C1 segment of cervical spinal cord (tissue), 14 donors: Measurements from ENCODE around the gene HDAC9.
A peak's percentile ranks its signal among the peaks of the same experiment; 100 is the strongest.

Source experiments
- DNase-seq, 14 donors: peaks; one replicate each; lab custom pipeline; 2025; lab: John Stamatoyannopoulos, UW

HDAC9 gene

DNA sequence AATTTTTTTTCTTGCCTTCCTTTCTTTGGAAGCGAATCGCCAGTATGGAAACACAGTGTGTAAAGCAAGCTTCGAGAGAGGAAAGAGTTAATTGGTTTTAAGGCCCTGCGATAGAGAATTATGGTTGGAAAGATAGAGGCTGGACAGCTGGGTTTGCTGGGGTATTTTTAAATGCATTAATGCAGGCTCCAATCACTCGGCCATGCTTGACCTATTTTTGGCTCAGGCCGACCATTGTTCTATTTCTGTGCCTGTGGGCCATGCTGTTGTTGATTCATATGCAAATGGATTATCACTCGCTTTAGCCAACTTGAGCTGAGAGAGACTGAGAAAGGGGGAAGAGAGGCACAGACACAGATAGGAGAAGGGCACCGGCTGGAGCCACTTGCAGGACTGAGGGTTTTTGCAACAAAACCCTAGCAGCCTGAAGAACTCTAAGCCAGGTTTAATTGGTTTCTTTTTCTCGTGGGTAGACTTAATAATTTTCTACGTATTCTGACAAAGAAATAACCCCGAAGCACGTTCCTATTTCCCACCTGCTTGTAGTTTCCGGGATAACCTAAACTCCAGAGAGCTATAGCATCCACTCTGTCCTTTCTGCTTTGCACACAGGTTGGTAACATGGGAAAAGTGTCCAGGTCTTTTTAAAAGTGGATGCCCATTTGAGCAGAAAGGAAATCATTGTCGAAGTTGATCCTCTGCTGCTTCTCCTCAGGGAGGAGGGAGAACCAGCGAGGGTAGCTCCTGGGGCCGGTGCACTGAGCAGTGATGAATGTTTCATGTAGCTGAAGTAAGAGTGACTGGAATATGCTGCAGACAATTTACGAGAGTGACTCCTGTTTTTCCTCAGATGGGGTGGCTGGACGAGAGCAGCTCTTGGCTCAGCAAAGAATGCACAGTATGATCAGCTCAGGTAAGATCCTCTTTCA, at the start of gene HDAC9:
HDAC9 (plus strand) TSS at position 338 of the 929 bp plus-strand sequence; CDS start at position 892, 554 bp downstream.
- peak in 12 of 14 donors; percentile 35 to 98 (median 48) for DNase-seq

DNA sequence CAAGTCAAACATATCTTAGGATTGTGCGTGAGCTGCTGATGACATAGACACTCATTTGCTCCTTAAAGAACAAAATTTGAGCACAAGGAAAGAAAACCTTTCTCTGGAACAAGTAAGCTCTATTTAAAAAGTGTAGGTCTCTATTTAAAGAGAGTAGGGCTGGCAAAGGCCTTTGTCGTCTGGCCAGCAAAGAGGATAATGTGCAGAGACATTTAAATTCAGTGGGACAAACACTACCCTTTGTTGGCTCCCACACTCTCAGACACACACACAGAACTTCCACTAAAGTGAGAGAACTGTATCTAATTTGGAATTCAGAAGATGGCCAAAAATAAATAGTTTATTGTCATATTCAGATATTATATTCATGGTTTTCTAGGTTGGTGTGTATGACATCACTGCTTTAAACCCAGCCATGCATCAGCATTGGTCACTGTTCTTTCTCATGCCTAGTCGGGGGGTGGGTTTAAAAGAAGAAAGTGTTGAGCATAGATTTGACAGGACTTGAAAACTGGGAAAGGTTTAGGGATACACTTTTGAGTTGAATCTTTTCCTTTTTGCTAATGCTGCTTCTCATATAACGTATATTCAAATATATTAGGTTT, 49.5 kb upstream of the HDAC9 start:
- no peak for DNase-seq

DNA sequence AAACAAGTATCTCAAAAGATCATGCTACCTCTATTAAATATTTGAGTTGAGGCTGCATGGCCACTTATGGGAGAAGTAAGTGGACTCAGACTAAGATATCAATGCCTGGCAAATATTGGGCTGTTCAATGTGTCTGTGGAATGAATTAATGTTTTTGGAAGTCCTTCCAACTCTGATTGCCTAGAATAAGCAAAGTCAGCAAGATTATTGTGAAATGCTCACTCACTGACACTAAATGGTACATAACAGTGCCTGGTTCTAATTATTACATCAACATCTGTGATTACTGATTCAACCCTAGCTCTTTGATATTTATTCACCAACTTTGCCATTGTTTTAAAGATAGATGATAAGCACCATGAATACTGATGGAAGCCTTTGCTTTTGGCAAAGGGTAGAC, 45.5 kb upstream of the HDAC9 start:
- DNase-seq, result no peak

DNA sequence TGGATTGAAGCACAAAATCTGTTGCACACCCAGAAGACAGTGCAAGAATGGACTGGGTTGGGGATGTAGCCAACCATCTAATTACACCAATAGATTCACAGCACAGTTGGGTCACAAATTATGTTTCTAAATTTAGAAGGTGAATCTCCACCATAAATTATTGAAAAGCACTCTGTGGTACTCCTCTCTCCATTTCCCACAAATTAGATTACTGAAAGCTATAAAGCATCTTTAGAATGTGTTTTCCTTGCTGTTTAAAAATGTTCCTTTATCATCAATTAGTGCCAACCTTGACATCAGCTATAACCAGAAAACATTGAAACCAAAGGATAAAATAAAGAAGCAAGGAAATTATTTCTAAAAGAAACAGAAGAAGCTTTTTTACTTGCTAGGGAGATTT, 39.9 kb upstream of the HDAC9 start:
- DNase-seq, result no peak

DNA sequence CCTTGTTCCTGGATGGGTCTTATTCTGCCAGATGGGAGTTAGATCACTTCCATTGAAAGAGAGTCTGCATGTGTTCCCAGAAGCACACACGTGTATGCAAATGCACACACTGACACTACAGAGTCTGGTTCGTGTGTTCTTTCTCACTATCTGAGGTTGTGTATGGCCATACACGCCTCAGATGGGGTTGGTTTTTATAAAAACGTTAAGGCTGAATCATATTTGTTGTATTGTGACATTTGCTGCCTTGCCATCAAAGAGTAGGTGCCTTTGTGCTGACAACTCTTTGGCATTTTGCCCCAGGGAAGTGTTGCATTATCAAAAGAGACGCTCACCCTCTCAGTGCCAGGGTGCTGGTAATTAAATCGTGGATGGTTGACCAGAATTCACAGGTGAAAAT, 37.7 kb upstream of the HDAC9 start:
- DNase-seq, result peak in 1 of 14 donors; percentile 49

DNA sequence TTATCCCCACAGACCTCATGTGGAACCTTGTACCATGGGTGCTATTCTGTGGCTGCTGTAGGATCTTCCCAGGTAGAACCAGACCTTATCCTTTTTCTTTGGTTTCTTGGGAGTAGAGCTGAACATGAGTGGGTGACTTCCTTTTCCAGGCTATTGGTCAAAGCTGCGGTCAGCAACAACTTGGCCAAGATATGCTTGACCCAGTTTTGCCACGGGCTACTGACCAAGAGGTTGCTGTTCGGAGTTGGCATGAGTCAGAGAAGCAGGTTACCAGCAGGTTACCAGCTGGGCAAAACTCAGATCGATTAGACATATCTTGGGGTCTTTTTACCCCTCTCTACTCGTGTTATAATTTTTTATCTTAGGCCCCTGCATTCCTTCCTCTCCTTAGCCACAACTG, 36.7 kb upstream of the HDAC9 start:
- DNase-seq, result peak in 1 of 14 donors; percentile 66

DNA sequence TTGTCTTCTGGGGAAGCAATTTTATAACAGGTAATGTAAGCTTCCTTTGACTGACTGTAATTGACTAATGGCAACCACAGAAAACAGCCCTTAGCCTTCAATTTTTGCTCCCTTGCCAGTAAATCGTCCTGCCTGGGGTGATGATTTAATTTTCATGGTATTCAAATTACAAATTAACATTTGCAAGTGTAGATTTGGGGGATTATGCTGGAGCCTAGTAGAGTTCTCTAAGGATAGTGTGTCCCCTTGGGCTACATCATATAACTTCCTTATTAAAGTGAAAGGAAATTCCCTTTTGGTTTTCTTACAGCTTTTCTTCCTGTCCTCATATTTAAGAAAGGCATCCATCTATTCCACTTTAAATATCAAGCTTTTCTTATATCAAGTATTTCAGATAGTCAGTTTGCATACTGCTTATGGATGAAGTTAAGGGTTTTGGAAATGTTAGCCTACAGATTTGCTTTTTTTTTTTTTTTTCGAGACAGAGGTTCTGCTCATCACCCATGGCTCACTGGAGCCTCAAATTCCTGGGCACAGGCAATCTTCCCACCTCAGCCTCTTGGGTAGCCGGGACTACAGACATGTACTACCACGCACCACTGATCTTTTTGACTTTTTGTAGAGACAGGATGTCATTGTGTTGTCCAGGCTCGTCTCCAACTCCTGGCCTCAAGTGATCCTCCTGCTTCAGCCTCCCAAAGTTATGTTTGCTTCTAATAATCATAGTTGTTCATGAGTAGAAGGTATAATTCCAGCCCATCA, 35.9 kb upstream of the HDAC9 start:
- no peak for DNase-seq

DNA sequence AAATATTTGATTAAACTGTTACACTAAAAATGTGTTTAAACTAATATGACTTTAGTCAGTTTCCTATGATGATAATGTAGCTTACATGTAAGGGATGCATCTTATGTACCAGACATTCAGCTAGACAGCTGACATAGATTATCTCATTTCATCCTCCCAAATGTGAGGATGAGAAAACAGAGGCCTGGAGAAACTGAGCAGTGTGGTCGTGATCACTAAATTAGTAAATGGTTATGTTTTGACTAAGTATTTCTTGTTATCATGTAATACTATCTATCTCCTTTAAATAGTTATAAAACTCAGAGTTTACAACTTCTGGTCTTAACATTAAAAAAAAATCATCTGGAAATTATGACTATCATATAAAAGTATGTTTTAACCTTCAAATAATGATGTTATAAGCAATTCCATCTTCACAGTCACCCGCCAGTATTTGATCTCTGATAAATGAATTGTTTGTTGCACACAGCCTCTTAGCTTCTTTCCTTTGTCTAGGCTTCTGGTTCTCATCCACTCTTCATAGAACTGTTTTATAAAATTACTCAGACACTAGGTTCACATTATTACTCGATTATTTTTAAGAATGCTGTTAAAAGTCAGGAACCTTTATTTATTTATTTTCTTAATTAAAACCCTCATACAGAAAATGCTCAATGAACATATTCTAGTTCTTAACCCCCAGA, 33.6 kb upstream of the HDAC9 start:
- DNase-seq, result no peak

DNA sequence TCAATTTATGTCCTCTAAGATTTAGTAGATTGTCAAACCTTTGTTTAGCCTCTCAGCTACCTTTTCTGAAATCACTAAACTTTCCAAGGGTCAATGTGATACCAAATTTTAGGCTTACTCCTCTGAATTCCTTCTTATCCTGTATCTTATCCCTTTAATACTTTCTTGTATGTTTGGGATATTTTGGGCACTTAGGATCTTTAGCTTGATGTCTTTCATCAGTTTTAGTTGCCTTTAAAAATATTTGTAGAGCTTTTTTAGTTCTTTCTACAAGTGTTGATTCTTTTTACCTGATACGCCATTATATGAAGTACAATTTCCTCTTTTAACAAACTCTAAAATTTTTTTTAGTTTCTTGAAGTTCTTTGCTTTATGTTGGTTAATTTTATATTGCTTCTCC, 30.7 kb upstream of the HDAC9 start:
- no peak for DNase-seq

DNA sequence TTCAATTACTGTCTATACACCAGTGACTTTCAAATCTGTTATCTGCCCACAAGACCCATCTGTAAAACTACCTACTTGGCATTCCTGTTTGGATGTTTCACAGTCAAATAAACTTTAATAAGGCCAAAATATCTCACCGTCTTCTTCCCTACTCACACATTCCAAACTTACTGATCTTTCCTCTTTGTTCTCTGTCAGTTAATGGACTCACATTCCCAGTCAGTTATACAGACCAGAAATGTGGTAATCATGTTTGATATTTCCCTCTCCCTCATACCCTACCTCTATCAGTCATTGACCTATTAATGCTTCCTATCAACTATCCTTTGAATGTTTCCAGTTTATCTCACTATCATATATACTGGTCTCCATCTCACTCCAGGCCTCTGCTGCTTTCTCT, 28.5 kb upstream of the HDAC9 start:
- no peak for DNase-seq

DNA sequence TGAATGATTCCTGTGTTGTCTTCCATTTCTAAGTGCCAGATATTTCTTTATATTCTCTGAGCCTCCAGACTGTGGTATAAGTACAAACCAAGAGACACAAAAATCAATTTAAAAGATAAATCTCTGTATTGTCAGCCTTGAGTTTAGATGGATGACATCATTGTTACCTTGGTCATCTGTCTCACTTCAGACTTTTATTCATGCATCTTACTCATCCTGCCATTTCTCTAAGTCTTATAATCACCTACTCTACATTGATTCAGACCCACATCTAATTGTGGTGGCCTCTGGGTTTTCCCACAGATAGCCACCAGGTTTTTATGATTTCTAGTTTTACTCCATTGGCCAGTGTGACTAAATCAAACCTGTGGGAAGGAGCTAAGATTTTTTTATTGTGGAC, 26.8 kb upstream of the HDAC9 start:
- DNase-seq, result no peak

DNA sequence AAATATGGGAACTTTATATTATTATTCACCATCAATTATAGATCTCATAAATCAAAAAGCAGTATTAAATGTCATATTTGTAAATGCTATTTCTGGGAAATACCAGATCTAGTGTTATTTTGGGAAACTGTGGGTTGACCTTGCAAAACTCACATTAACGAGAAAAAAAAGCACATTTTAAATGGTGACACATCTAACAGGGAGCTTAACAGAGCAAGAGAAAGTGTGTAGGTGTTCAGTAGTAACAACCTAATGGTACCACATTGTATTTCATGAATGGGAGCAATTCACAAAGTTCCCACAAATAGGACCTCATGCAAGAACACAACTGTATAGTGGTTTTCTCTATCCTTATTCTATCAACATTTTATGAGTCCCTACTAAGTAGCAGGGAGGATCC, 26.2 kb upstream of the HDAC9 start:
- no peak for DNase-seq

DNA sequence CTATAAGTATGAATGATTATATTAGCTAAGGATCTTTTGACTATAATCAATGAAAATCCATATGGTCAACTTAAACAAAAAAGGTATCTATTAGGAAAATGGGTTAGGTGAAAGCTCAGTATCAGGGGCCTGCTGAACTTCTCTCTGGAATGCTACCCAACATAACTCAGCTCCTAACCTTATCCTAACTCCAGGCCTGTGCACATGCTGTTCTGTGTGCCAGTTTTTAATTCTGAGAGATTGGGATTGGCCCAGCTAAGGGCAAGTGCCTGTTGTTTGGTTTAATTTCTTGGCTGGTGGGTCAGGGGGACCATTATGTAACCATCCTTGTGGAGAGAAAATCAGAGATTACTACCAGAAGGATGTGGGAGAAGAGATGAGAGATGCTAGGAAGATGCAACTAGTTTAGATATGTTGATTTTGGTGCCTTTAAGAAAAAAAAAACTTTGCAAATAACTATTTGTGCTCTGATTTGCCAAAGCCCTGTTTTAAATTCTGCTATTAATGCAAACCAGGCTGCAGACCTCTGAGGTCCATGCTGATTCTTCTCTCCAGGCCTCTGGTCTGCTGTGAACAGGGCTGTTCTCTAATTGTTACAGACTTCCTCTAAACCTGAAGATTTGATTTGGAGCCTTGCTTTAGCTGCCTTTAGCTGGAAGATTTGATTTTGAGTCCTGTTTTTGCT, 23.9 kb upstream of the HDAC9 start:
- DNase-seq, result peak in 1 of 14 donors; percentile 19

DNA sequence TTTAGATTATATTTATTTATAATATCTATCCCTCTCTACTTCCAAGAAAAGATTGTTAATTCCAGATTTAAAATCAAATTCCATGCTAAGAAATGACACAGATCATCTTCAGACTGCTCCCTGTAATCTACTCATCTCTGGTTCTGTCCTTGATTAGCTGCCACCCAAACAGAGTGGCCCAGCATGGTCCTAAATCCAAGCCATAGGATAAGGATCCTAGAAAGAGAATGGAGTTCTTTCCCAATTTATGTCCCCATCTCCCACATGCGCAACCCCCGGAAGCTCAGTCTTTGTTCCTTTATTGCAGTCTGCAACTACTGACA, 23.4 kb upstream of the HDAC9 start:
- DNase-seq, result peak in 1 of 14 donors; percentile 29

DNA sequence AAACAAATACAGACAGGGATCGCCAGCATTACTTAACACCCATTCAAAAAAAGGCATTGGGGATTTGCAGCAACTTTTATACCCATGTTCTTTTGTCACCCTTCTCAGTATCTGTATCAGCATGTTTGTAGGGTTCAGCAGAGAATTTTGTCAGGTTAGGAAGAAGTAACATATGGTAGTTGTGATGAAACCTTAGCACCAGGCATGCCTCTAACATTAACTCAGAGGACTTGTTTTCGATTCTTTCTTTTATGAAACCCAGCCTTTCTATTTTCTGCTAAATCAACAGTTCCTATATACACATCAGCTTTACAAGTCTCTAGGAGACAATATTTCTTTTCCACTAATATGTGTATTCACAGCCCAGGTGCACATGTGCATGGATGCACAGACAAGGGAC, 22.4 kb upstream of the HDAC9 start:
- no peak for DNase-seq

DNA sequence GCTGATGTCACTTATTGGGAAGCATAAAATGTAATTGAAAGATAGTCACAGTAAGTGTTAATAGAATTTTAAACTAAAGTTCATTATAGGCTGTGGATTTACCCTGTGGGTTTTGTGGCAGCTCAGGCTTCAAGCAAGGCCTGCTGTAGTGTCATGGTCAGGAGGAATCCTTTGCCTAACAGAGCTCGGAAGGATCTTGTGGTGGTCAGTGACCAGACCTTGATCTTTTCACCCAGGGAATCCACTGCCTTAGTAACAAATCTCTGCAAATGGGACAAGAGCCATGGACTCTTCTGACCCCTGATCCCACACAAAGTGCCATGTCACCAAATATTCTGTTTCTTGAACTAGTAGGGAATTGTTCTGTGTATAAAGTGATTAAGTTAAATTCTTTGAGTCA, 20.6 kb upstream of the HDAC9 start:
- DNase-seq, result no peak

DNA sequence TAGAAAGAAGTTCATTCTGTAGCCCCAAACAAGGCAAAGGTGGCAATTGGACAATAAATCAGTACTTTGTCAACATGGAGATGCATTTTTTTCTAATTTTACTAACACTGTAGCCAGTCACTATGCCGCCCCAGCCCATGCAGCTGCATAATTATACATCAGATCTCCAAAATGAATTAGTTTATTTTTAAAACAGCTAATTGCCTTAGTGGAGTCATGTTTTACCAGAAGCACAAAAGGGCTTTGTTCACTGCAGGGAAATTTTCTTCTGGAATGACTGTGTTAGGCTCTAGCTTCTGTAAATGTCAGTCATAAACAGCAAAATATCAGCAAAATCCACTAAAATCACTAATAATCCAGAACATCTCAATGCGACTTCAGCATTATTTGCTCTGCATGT, 20.1 kb upstream of the HDAC9 start:
- no peak for DNase-seq

DNA sequence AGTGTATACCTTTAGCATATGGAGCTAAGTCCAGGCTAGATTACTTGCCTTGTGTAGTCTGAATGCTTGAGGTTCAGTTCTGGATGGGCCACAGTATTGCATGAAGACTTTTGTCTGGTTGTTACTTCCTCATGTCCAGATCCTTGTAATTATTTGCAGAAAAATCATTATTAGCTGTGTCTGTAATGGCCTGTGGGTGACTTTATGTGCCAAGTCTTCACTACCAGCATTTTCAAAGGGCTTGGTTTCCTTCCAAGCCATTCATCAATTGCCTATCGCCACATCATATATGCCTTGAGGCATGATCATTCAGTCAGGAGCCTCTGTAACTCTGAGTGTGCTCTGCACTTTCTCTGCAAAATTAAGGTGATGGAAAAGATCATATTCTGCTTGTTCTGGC, 13.8 kb upstream of the HDAC9 start:
- no peak for DNase-seq

DNA sequence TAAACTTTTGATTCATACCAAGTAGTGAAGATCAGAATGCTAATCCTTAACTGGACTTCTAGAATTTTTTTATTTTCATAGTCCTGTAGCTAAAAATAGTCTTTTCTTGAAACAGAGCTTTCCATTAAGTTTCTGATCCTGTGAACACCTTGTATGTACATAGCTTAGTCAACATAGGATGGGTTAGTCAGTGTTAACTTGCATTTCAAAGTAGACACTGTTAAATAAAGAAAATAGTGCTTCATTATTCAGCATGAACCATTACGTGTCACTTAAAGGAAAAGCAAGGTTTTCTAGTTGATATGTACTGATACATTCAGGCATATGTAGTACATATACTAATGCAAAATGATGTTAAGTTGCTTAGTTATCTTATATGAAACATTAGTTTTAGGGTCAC, 7.5 kb upstream of the HDAC9 start:
- no peak for DNase-seq

DNA sequence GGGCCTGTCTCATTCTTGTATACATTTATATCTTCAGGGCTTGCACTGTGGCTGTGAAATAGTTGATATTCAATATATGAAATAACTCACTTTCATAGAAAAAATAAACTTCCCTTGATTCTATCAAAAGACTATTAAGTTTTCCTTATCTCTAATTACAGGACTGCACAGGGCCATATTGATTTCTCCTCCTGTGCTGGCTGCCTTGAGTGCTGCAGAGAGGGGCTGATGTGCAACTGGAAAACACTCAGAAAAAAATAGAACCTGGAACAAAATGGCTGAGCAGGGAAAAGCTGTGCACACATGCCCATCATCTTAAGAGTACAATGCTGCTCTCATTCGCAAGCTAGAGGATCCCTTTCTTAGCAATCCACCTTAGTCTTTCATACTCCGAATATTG, 5.9 kb upstream of the HDAC9 start:
- DNase-seq, result no peak

DNA sequence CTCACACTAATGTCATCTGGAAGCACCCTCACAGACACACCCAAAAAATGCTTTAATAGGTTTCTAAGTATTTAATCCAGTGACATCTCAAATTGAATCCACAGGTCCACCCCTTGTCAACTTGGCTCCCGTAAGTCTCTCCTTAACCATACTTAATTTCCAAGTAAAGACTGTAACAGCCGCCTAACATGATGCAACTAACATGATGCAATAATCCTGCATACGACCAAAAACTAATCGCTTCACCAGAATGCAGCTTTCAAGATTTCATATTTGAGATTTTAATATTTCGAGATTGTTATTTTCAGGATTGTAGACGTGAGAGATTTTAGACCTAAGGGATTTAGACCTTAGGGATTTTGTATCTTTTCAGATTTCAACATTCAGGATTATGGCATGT, 3.7 kb upstream of the HDAC9 start:
- no peak for DNase-seq
